ENCODE data around the gene CENPB.

The CENPB gene

DNA sequence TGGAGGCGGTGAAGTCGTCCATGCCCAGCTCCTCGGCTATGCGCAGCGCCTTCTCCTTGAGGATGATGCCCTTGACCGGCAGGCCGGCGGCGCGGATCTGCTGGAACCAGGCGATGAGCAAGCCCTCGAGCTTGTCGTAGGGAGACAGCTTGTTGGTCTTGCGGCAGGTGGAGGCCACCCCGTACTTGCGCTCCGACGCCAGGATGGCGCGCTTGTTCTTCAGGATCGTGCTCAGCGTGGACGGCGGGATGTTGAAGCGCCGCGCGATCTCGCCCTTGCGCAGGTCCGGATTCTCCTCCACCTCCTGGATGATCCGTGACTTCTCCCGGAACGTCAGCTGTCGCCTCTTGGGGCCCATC is 435 bp downstream of the CENPB start:
- peak; percentile 40 for DNase-seq

DNA sequence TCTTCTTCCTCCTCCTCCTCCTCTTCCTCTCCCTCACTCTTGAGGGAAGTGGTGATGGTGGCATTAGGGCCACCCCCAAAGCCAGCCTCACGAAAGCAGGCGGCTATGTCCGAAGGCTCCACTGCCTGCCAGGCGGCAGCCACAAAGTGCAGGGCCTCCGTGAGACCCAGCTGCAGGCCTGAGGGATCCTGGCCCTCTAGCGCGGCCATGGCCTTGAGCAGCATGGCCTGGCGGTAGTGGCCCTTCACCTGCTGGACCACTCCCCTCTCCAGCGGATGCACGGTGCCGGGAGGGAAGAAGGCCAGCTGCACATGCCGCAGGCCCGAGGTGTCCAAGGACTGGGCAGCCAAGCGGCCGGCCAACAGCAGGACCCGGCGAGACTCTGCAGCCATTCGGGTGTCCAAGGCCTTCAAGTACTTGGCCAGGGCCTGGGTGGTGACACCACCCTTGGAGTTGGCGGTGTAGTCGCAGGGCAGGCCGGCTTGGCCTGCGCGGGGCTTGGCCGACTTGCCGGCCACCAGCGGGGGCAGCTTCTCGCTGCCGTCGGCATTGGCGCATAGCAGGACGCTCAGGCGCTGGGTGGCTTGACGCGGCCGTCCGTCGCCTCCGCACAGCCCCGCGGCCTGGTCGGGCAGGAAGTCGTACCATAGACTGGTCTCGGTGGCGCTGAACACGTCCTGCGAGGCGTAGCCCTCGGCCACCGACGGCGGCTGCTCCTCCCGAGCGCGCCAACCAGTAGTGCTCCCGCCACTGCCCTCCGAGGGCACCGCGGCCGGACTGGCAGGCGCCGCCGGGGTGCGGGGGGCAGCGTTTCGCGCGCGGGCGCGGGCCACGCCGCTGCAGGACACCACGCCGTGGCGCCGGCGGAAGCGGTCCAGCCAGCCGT is 1.1 kb downstream of the CENPB start:
- DNase-seq = no peak

DNA sequence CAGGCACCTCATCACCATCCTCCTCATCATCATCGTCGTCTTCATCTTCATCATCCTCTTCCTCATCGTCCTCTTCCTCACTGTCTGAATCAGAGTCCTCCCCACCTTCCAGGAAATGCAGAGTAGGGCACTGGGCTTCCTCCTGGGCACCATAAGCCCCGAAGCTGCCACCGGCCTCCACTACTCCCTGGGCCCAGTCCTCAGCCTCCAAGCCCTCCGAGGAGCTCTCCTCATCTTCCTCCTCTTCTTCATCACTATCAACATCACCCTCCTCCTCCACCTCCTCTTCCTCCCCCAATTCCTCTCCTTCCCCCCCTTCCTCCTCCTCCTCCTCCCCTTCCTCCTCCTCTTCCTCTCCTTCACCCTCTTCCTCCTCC is 1.7 kb downstream of the CENPB start:
- no peak for DNase-seq

DNA sequence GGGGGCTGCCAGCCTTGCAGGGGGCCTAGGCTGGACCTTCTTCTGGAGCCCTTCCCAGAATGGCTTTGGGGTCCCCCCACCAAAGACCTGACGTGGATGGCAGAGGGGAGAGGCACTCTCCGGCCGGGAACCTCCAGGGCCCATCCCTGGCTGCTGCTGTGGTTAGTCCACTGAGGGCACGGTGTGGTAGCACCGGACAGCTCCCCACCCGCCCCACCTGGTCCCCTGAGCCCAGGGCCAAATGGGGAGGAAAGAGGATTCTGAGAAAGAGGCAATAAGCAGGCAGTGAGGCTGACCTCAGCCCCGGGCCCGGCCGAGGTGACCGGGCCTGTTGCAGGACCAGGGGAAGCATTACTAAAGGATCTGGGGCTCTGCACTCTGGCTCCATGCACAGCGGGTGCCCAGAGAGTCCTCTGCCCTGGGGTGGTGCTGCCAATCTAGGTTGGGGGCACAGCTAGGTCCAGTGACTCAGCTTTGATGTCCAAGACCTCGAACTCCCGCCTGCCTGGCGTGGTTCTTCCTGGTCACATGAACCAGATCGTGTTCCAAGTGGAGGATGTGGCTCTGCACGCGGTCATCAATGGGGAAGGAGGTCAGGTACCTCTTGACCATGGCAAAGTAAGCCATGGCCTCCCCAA is 2.2 kb downstream of the CENPB start:
- DNase-seq = no peak

DNA sequence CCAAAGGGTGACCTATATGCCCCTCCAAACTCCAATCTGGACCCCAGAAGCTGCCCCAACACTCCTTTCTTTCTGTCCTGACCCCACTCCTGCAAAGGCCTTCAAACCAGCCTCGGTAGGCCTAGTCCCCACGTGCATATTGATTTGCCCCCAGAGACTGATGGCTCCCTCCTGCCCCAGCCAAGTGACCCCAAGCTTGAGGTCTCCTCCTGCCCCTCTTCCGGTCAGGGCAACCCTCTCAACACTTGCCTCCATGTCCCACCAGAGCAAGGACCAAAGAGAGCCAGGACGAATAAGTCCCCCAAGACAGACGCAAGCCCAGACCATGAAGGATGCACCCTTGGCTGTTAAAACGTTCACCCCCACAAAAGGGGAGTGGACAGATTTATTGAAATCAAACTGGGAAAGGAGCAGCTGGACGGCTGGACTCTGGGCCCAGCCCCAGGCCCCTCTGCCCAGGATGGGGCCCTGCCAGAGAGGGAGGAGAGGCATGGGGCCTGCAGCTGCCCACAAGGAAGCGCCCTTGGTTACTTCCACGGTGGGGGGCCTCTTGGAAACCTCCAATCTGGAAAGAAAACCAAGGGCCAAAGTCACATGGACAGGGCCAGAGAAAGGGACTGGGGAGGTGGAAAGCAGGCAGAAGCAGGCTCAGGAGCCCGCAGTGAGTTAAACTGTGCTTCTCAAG is 2.9 kb downstream of the CENPB start:
- no peak for DNase-seq

DNA sequence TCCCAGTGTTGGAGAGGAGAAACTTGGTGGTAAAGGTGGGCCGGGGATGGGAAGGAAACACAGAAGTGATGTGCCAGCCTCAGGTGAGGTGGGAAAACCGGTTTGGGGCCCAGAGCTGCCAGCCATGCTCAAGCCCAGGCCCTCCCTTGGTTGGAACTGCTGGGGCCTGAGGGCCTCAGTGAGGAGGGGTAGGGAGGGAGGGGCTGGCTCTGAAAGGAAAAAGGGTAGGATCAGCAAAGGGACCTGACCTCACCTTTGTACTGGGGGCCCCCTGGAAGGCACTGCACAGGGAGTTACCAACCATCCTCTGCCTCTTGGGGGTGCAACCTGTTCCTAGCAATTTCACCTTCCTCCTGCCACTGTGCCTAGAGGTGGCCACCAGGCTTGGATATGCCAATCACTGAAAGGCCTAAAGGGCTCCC is 3.5 kb downstream of the CENPB start:
- no peak for DNase-seq

DNA sequence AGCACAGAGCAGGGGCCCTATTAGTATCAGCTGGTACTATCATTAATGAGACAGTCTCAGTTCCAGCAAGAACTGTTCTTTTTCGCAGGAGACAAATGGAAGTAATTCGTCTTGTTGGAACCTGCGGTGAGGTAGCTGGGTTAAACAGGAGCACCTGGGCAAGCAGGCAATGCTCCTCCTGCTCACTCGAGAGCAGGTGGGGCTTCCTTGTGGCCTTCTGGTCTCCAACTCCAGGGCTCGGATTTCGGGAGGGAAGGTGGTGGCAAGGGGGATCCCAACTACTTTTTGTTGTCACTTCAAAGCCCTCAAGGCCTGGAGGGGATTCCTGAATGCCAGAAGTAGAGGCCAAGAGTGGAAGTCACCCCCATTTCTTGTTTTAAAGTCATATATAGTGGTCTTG is 3.9 kb downstream of the CENPB start:
- DNase-seq = no peak

DNA sequence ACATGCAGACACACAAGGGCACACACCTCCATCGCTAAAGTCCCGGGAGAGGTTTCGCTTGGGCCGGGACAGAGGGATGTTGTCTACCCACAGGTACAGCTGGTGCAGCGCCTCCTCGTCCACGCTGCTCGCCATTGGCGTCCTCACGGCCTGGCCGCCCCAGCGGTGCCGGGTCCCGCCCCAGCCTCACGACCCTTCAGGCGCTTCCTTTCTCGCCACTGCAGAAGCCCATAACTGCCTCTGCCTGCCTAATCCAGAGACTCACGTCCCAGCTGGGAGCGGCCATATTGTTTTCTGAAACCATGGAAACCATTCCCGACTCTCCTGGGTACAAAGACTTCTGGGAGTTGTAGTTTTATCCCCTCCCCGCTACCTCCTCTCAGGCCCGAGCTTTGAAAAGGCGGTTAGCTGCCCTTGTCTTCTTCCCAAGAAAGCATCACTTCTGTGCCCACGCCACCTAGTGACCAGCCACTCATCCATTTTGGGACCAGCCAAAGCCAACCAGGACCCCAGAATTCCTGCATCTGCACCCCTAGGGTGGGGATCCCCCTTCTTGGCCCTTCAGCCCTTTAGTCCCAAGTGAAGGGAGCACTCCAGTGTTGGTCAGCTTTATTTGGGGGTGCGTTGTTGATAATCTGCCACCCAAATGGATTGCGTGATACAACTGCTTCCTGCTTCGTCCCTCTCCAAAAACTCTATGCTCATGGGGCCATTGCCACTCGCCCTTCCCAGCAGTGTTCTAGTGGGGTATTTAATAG is 5.2 kb downstream of the CENPB start, which contains the start of gene SPEF1:
SPEF1 (minus strand) TSS at position 296 of the 758 bp plus-strand sequence; CDS start at position 135, 161 bp downstream.
- DNase-seq = peak; percentile 91

DNA sequence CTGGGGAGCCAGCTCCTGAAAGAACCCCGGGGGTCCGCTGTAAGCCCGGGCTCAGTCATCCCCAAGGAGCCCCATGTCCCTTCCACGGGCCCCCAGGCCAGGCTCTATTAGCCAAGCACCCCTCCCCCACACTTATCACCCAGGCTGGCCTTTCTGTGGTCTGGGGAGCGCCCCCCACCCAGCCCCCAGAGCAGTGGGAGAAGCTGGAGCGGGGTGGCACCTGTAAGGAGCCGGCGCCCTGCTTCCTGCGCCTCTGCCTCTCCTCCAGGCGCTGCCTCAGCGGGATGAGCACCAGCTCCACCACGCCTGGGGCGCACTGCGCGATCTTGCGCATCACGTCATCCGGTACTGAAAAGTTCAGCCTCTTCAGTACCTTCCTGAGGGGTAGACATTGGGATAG is 7.6 kb downstream of the CENPB start:
- no peak for DNase-seq

DNA sequence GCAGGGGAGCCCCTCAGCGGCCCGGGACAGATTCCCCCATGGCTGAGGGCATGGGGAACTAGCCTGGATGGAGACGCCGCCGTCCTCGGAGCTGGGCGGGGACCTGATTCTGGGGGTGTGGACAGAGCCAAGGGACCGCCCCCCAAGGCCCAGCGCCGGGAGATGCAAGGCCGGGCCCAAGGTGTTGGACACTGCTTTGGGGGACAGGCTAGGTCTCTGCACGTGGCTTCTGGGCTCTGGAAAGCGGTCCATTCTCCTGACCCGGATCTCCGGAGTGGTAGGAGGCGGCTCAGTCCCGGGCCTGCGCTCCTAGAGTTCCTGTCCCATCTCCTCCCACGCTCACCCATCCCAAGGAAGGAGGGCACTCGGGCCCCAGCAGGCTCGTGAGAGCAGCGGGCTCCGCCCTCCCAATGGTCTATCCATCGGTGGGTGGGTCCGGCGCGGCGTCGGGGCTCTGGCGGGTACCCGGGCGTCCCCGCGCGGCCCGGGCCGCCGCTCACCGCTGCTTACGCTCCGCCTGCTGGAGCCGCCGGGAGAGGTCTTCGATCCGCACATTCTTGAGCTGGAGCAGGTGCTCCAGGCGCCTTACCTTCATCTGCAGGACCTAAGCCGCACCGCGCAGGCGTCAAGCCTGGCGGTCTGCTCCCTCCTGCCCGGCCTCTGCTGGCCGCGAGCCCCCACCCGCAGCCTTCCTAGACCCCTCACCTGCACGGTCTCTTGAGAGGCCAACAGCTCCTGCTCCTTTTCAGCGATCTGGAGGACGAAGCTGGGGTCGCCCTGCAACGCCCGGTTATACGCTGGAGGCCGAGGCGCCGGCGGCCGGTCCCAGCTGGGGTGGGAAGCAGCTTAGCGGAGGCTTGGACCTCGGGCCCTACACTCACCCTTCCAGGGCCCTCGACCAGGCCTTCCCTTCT is 8.6 kb downstream of the CENPB start:
- no peak for DNase-seq

DNA sequence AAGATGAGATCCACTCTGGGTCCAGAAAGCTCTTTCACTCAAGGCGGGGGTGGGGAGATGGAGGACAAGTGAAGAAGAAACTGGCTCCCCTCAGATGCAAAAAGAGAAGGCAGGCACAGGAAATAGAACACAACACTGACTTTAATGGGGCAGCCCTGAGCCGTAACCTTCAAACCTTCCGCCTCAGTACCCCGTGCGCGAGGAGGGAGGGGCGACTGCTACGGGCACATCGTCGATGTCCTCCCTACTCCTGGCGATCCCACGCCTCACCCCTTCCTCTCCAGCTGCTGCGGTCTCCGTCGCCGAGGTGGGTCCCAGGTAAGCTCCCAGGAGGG is 9.2 kb downstream of the CENPB start:
- DNase-seq = no peak

DNA sequence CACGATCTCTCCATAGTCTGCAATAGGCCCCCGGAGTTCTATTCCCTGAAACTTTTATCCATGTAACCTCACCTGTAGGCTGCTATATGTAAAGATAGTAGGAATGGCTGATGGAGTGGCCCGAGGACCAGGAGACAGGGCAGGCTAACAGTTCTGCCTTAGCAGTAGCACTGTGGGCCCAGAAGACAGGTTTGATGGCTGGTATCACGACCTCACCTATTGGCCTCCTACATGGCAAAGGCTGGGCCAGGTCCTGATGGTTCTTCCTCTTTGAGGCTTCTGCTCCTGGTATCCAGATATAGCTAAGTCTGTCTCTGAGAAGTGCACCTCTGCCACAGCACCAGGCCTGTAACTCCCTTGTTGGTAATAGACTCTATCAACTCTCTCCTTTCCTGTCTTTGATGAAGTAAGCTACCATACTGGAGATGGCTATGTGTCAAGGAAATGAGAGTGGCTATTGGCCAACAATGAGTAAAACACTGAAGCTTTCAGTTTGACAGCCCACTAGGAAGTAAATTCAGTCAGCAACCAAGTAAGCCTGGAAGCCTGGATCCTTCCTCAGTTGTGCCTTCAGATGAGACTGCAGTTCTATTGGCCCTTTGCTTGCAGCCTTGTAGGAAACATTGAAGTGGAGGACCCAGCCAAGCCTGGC is 11.0 kb downstream of the CENPB start:
- DNase-seq = no peak

DNA sequence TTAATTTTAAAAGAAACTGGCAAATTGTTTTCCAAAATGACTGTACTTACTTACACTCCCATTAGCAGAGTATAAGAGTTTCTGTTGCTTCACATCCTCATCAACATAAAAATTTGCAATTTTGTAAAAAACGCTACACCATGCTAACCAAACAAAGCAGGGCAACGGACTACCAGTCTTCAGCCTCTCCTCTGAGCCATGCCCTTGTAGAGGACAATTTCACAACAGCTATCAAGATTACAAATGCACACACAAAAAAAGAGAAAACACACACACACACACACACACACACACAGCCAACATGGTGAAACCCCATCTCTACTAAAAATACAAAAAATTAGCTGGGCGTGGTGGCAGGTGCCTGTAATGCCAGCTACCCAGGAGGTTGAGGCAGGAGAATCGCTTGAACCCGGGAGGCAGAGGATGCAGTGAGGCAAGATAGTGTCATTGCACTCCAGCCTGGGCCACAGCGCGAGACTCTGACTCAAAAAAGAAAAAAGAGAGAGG is 14.9 kb downstream of the CENPB start:
- DNase-seq = no peak

DNA sequence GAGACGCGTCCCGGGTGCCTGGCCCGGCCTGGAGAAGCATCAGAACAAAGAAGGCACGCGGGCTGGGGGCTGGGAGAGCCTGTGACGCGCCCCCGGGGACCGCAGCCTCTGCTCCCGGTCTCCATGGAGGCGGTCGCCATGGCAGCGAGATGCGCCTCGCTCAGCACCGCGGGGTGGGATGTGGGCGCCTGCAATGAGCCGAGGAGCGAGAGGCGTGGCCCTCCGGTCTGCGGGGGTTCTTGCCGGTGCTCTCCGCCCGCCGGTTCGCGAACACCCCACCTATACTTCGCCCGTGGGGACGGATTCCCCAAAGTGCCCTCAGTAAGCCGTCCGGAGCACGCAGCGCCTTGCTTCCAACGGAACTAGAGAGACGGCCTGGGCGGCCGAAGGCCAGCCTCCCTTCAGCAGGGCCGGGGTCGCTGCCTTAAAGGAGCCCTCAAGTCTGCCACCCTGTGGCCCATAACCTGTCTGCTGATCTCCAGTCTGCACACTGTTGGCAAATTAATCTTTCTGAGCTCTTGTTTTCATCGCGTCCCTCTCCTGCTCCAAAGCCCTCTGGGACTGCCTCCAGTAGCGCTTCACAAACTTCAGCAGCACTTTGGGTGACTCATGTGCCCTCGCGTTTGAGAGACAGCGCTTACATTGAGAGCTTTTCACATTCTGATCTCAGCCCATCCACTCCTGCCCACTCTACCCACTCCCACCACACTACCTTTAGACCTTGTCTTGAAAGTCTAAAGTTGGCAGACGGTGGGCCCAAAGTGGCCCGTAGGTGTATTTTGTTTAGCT is 18.0 kb downstream of the CENPB start:
- peak; percentile 79 for DNase-seq

DNA sequence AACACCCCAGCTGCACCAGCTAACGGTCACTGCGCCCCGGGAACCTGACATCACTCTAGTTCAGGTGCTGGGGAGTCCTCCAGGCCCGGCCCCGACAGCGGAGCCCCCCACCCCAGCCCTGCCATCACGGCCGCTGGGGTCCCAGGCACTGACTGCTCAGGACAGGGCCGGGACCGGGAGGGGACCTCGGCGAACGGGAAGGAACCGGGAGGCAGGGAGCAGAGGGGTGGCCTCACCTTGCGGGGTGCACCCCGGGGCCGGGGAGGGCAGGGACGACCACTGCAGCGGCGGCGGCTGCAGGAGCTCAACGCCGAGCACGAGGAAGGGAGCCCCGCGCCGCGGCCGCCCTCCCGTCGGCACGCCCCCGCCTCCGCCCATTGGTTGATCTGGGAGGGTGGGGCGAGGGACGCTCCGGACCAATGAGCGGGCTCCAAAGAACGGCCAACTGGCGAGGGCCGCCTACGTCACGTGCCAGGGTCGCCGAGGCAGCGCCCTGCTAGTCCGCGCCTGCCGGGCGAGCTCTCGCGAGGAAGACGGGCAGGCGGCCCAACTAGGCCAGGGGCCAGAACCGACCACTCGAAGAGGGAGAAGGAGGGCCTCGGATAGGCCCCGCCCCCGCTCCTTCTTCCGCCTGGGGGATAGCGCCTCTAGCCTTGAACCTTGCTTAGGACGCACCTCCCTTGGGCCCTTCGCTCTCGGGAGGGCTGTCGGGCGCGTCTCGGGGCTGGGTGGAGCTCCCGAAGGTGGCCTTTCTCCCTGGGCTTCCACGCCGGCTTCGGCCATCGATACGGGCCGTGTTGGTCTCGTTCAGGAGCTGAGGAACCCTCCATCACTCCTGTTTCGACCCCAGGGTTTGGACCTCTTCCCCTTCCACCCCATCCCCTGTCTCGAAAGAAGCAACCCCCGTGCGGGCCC is 18.9 kb downstream of the CENPB start, which contains the start of gene ADISSP:
ADISSP (minus strand) TSS at position 327 of the 915 bp plus-strand sequence. CDS start 7,653 bp downstream, outside the sequence.
- peak; percentile 98 for DNase-seq

DNA sequence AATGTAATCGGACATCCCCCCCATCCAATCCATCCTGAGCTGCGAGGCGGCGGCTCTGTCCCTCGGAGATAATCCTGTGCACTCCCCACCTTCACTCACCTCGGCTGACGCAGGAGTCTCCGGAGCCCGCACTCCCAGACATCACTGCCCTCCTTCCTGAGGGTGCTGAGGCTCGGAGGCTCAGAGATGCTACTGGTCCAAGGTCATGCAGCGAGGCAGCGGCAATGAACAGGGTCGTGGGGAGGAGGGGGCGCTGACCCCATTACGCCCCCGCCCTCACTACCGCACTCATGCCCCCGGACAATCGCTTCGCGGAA is 19.5 kb downstream of the CENPB start:
- peak; percentile 20 for DNase-seq

DNA sequence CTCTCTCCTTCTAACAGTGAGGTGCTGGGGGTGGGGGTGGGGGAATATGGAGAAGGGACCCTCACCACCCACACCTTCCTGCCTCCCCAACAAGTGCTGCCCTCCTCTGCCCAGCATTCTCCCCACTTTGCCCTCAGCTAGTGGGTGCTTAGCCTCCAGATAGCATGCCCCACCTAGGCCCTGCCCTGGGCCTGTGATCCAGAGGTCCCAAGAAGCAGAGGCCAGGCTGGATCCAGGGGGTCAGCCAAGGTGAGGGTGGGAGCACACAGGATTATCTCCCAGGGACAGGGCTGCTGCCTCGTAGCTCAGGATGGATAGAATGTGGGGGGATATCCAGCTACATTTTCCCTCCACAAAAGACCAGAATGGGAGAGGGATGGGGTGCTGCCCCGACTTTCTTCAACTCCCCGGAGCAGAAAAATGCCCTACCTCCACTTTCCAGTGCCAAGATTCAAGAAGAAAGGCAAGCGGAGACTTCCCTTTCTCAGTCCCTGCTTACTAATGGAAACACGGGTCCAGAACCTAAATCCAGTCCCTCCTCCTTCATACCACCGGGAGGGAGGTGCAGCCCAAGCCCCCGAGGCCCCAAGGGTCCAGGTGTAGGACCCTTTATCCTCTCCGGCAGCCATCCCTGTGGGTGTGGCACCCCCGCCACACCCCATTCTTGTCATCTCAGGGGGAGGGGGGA is 20.0 kb downstream of the CENPB start:
- DNase-seq = no peak

DNA sequence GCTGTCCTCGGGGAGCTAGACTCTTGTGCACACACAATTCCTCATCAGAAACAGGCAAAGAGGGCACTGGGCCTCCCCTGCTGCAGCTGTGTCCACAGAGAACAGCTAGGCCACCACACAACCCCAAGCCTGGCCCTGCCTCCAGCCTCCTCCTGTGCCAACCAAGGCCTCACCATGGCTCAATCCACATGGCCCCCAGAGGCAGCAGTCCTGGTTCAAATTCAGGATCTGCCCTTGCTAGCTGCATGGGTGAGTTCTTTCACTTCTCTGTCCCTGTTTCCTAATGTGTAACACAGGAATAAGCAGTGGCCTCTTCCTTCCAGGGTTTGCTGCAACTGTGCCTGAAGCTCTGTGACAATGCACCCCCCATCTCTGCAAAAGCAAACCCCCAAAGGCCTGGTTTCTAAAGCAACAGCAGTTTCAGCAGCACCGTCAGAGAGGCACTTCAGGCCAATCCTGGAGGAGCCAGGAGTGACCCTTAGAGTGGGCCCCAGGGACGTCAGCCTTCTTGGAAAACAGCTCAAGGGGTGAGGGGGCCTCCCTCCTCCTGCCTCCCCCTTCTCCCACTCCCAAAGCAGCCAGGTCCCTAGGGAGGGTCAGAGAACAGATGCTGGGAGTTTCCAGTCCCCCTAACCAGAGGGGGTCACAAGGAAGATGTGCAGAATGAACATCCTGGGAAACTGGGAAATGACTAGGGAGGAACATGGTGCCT is 21.2 kb downstream of the CENPB start:
- DNase-seq = no peak
